ENCODE results near the gene SLC2A1. TPM values are rescaled to one million over a fixed set of nuclear protein-coding genes. Genes with fewer than 3 reads are reported as not detected.

SLC2A1 gene
- total RNA-seq, 1 donor from 2014 or later, result 117 TPM

- peak overlapping the region; percentile 70 for H3K4me3 Mint-ChIP-seq
- peaks cover 96% of the 10 kb centered on the region for H3K4me1 Mint-ChIP-seq
- intact Hi-C loops (cut with micrococcal nuclease), result no loop called here
- peaks cover 65% of the 10 kb centered on the region for H3K36me3 Mint-ChIP-seq (ENCODE audit: low read depth)
- H3K27ac Mint-ChIP-seq, result peak overlapping the region; percentile 96
- H3K27me3 Mint-ChIP-seq, result no peaks in the 10 kb centered on the region
- DNase-seq (no peak), ATAC-seq (ENCODE audit: low read depth) (no peak)
- no peaks in the 10 kb centered on the region for H3K9me3 Mint-ChIP-seq
- TF ChIP-seq CTCF (IDR thresholded peaks at IDR 0.05), result no peak
- ChIA-PET POLR2A (interaction anchor here (1.8 to 26.4 kb wide), 8 partner anchors 9 to 122 kb away, joined by 5 to 694 read pairs (median 20); no protein-coding TSS in a partner anchor), CTCF (interaction anchor here (5.3 kb wide), 1 partner anchor 28 kb away, joined by 34 read pairs; no protein-coding TSS in a partner anchor)
These were observed 7.1 kb downstream of the SLC2A1 start for GRCh38 chr1:42951588-42951987.

- no peak for TF ChIP-seq CTCF (IDR thresholded peaks at IDR 0.05)
- peak overlapping the region; percentile 76 for H3K4me3 Mint-ChIP-seq
- H3K36me3 Mint-ChIP-seq (ENCODE audit: low read depth), result peaks cover 68% of the 10 kb centered on the region
- intact Hi-C loops (cut with micrococcal nuclease), result no loop called here
- DNase-seq, result no peak
- H3K4me1 Mint-ChIP-seq, result peaks cover 99% of the 10 kb centered on the region
- POLR2A ChIA-PET, result interaction anchor here (2.0 to 26.4 kb wide), 6 partner anchors 4 to 123 kb away, joined by 5 to 694 read pairs (median 366); partner anchors contain the start of gene SLC2A1
- no peaks in the 10 kb centered on the region for H3K9me3 Mint-ChIP-seq
- H3K27ac Mint-ChIP-seq, result peak overlapping the region; percentile 96
- no peak for ATAC-seq (ENCODE audit: low read depth)
- CTCF ChIA-PET, result interaction anchor here (1.2 to 5.3 kb wide), 4 partner anchors 11 to 123 kb away, joined by 3 to 34 read pairs (median 6); no protein-coding TSS in a partner anchor
- H3K27me3 Mint-ChIP-seq, result no peaks in the 10 kb centered on the region
These were observed 8.6 kb downstream of the SLC2A1 start for GRCh38 chr1:42950116-42950481.

GRCh38 chr1:42949312-42950115 lies 9.2 kb downstream of the SLC2A1 start:
- H3K27me3 Mint-ChIP-seq, result no peaks in the 10 kb centered on the region
- TF ChIP-seq CTCF (IDR thresholded peaks at IDR 0.05), result no peak
- POLR2A ChIA-PET, result interaction anchor here (2.0 to 26.4 kb wide), 6 partner anchors 4 to 124 kb away, joined by 5 to 694 read pairs (median 366); partner anchors contain the start of gene SLC2A1
- no peaks in the 10 kb centered on the region for H3K9me3 Mint-ChIP-seq
- H3K36me3 Mint-ChIP-seq (ENCODE audit: low read depth), result peaks cover 67% of the 10 kb centered on the region
- peaks cover 99% of the 10 kb centered on the region for H3K4me1 Mint-ChIP-seq
- DNase-seq (no peak), ATAC-seq (ENCODE audit: low read depth) (peak; percentile 8)
- H3K4me3 Mint-ChIP-seq, result peak overlapping the region; percentile 76
- CTCF ChIA-PET, result interaction anchor here (1.2 to 5.3 kb wide), 4 partner anchors 11 to 124 kb away, joined by 3 to 34 read pairs (median 6); no protein-coding TSS in a partner anchor
- intact Hi-C loops (cut with micrococcal nuclease), result loop anchor here (1.0 kb wide), 1 partner anchor 8 kb away; no protein-coding TSS in a partner anchor
- H3K27ac Mint-ChIP-seq, result peak overlapping the region; percentile 96

GRCh38 chr1:42947965-42948732 lies 10.5 kb downstream of the SLC2A1 start:
- no peak for TF ChIP-seq CTCF (IDR thresholded peaks at IDR 0.05)
- Mint-ChIP-seq H3K4me1 (peaks cover 99% of the 10 kb centered on the region), H3K27me3 (no peaks in the 10 kb centered on the region), H3K4me3 (peak overlapping the region; percentile 32), H3K36me3 (ENCODE audit: low read depth) (peaks cover 67% of the 10 kb centered on the region), H3K27ac (peak overlapping the region; percentile 70), H3K9me3 (no peaks in the 10 kb centered on the region)
- ChIA-PET CTCF (interaction anchor here (1.0 to 5.3 kb wide), 2 partner anchors 13 to 24 kb away, joined by 4 to 34 read pairs; no protein-coding TSS in a partner anchor), POLR2A (interaction anchor here (1.9 to 26.4 kb wide), 5 partner anchors 6 to 99 kb away, joined by 7 to 694 read pairs (median 442); partner anchors contain the start of gene SLC2A1)
- intact Hi-C loops (cut with micrococcal nuclease), result no loop called here
- DNase-seq, result no peak
- no peak for ATAC-seq (ENCODE audit: low read depth)

Data from activated B cell treated with CpG ODN at 0.5 μM for 24 hours (primary cell).